NCI-H2227 (cell line): ENCODE data around the gene SLC13A5.

Source experiments
- DNase-seq: peaks from one replicate; lab custom pipeline; 2025; ENCODE audit not compliant: unreplicated experiment; lab: John Stamatoyannopoulos, UW

Gene SLC13A5

DNA sequence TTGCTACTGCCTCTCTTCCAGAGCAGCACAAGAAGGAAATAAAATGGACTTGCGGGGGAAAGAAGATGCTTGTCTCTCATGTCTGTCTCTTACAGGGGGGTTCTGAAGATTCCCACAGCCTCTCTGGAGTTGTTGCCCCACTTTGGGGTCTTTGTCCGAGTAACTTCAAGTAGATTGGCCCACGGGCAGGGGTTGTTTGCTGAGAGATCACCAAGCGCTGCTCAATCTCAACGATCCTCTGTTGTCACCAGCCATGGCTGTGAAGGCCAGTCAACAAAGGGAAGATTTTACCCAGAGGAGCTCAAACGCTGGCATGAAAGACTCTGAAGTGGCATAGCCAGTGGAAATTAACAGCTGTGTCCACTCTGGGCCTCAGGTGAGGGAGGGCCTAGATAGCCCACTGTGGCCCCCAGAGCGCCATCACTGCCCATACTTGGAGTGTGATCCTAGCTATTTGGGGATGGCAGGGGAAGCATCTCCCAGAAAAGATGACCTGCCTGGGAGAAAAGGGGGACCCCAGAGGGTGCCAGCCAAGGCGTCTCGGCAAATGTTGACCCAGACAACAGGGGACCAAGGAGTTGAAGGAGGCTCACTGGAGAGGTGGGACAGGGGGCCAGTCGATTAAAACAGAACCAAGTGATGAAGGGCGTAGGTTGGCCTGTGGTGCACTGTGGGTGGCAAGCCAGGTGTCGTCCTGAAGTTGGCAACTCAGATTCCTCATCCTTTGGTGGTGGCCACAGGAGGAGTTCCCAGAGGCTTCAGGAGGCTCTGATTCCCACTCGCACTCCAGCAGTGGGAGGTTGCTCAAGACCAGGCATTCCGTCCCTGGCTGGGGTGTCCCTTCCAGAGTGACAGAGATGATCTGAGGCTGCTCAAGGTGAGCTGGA lies 28.0 kb downstream of the SLC13A5 start:
- no peak for DNase-seq

GRCh38 chr17:6684460-6684783 lies 28.7 kb downstream of the SLC13A5 start:
- DNase-seq: no peak

DNA sequence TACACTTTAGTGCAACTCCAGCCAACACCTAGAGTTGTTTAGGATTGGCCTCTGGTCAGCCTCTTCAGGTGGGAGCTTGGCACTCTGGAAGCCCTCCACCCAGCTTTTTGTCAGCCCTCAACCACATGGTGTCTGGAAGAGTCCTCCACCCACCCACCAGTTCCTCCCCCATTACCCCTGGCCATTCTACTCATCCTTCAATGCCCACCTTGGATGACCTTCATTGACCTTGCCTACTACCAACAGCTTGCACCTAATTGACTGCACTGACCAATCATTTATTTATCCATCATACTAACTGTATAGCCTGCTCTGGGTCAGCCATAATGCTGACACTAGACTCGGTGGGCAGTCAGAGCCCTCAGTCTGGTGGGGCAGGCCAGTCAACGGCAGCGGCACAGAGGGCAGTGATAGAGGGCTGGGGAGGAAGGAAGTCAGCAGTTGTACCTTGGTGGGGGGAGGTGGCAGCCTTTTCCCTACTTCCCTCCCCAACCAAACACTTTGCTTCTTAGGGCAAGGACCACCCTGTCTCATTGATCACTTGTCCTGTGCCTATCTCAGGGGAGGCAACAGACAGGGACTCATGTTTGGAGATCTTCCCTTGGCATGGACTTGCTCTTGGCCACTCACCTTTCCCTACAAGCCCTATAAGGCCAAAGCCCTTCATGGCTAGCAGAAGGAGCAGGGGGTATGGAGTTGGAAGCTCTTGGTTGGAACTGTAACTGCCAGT lies 29.3 kb downstream of the SLC13A5 start:
- DNase-seq: no peak

DNA sequence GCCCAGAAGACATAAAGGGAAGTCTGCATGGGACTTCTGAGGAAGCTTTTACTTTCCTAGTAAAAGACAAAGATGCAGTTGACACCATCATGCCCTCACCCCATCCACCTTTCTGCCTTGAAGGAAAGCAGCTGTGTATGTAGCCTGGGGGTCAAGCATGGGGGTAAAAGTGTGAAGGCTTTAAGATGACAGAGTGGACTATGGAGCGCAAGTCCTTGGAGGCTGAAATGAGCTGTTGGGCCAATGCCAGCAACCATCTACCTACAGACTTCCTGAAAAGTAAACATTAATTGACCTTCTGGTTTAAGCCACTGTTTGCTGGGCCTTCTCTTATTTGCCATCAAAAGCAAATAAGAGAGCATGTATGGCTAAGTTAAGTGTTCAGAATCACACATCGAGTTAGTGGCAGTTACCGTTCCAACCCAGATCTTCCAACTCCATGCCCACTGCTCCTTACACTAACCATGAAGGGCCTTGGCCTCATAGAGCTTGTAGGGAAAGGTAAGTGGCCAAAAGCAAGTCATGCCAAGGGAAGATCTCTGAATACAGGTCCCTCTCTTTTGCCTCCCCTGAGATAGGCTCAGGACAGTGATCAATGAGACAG lies 30.0 kb downstream of the SLC13A5 start:
- no peak for DNase-seq

DNA sequence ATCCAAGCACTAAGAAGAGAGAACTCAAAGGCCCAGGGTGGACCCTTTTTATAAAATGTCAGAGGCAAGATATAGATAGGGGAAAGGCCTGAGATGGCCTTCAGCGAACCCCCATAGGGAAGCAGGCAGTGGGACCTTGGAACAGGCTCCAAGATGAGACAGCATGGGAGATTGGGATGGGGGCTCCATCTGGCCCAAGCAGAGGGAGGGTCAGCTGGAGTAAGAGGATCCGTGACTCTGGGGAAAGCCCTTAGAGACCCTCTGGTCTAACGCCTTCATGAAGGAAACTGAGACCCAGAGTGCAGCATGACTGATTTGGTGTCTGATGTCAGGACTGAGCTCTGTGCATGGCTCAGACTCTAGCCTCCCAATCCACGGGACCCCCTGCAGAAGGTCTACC lies 30.8 kb downstream of the SLC13A5 start:
- DNase-seq: no peak

GRCh38 chr17:6681671-6682070 lies 31.5 kb downstream of the SLC13A5 start:
- no peak for DNase-seq

GRCh38 chr17:6681176-6681575 lies 32.0 kb downstream of the SLC13A5 start:
- no peak for DNase-seq

- no peak for DNase-seq
Observed at GRCh38 chr17:6679241-6679640, 33.9 kb downstream of the SLC13A5 start.

- DNase-seq: no peak
Observed at GRCh38 chr17:6677946-6678345, 35.2 kb downstream of the SLC13A5 start.

DNA sequence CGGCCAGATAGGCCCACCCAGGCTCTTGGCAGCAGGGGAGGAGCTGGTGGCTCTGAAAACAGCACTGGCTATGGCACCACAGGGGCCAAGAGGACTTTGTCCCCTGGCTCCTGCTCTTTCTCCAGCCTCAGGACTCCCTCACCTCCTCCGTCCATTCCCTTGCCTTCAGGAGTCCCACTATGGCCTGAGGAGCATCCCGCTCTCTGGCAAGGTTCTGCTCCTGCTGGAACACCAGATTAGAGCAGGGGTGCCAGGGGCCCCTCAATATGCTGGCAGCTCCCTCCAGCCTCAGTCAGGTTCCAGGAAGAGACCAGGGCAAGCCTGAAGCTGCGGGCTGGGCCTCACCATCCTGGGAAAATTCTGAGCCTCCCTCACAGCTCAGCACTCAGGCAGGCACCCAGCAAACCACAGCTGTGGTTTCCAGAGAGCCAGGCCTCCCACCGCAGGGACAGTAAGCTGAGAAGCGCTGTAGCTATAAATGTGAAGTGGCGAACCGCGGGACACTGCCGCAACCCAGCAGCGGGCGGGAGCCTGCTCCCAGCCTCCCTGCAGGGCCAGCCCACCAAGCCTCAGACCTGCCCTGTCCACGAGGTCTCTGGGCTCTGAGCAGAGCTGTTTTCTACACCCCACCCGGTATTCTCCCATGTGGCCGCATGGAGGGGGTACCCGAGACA lies 35.9 kb downstream of the SLC13A5 start:
- DNase-seq: no peak

- no peak for DNase-seq
Observed at GRCh38 chr17:6676802-6677157, 36.4 kb downstream of the SLC13A5 start.

- no peak for DNase-seq
Observed at GRCh38 chr17:6675201-6675825, 37.9 kb downstream of the SLC13A5 start.

- no peak for DNase-seq
Observed at GRCh38 chr17:6674586-6674985, 38.6 kb downstream of the SLC13A5 start.

- DNase-seq: no peak
Observed at GRCh38 chr17:6671431-6671830, 41.7 kb downstream of the SLC13A5 start.

DNA sequence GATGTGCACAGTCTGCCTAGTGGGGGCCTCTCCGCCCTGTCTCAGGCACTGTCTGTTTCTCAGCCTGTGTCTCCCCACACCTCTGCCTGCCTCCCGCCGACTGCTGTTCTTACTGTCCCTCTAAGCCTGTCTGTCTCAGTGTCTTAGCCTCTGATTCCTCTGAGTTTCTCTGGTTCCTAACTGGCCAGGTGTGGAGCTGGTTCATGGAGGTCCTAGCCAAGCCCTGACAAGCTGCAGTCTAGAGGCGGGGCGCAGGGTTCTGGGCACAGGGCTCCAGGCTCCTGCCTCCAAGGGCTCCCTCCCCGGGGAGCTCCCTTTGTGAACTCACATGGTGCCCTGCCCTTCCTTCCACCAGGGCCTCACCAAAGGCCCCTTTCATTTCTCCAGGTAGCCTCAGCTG lies 42.2 kb downstream of the SLC13A5 start:
- no peak for DNase-seq

DNA sequence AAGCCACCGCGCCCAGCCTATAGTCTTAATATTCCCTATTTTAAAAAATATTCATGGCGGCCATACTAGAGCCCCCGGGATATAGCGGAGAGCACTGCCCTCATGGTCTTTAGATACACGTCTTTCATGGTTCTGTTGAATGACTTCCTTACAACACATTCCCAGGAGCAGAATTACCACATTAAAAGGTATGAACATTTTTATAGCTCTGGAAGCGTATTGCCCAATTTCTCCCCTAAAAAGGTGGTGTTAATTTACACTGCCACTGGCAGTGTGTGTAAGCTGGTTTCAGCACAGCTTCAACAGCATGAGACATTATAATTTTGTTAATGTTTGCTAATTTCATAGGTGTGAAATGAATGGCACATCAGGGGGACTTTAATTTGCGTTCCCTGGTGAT lies 42.6 kb downstream of the SLC13A5 start:
- no peak for DNase-seq

DNA sequence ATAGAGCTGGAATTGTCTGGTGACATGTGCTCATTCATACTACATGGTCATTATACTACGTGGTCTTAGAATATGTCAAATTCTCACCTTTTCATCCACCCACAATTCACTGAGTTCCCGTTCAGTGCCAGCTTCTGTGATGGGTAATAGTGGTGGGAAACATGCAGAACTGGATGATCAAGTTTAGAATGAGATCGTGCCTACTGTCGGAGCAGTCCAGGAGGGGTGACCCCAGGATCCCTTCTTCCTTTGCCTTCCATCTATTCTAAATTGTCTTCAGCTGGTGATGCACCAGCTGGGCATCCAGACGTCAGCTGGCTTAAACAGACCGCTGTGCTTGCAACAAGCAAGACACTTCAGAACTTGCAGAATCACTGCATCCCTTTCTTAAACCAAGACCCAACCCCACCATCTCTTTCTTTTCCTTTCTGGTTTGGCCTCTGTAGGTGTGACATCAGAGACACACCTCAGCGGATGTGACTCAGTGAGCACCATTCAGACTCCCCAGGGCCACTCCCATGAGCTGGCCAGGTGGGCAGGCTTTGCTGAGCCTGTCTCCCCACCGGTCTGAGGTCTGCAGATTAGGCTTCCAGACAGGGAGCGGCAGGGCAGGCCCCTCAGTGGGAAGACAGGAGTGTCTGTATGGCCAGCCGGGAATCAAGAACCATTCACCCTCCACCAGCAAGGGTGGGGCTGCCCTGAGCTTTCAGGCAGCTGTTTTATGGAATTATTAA lies 43.5 kb downstream of the SLC13A5 start:
- no peak for DNase-seq

GRCh38 chr17:6668727-6669425 lies 44.3 kb downstream of the SLC13A5 start:
- DNase-seq: no peak

DNA sequence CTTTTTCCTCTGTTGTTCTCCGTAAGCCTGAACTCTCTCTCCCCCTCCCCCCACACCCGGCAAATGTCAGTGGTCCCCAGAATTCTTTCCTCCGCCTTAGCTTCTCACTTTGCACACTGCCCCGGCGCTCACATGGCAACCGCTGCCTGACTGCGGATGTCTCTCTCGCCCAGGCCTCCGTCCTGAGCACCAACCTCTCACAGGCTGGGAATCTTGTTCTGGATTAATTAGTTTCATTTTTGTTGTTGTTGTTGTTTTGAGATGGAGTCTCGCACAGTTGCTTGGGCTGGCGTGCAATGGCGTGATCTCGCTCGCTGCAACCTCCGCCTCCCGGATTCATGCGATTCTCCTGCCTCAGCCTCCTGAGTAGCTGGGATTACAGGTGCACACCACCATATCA lies 45.0 kb downstream of the SLC13A5 start:
- no peak for DNase-seq

DNA sequence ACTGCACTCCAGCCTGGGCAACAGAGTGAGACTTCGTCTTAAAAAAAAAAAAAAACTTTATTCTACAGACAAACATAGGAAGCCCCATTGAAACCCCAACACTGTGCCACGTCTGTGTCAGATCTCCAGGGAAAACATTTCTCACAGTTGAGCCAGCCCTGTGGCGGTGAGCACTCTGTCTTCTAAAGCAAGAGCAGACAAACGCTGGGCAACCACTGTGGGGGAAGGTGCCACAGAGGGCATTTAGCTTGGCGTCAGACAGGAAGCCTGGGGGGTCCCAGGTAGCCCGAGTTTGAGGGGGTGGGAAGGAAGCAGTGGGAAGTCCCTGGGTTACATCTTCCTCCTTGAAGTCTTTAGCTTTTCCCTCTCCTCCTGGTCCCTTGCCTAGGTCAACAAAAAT lies 45.7 kb downstream of the SLC13A5 start:
- no peak for DNase-seq
